Measurements from ENCODE around the gene ETS2.

The ETS2 gene

DNA sequence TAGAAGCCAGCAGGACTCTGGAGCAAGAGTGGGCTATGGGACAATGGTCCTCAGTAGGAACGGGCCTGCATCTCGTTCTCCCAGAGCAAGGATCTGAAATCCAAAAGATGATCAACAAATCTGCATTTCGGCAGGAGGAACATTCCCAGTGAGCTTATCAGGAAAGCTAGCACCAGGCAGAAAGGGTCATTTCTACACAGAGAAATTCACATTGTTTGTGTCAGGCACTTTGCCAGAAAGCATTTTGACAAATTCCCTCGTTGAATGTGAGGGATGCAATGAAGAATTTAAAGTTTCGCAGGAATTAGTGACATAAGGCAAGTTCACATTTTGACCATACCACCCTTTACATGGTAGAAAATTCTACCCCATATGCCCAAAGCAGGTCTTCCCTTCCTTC is 31.6 kb upstream of the ETS2 start:
- Mint-ChIP-seq H3K27ac (no peak overlapping the region), H3K4me1 (peaks cover 15% of the 10 kb centered on the region), H3K36me3 (ENCODE audit: low read depth) (peaks cover 3% of the 10 kb centered on the region), H3K27me3 (ENCODE audit: low read depth, poor library complexity) (peaks cover 8% of the 10 kb centered on the region), H3K9me3 (peaks cover 10% of the 10 kb centered on the region), H3K4me3 (no peak overlapping the region)
- no peak for DNase-seq
- TF ChIP-seq, protein P1, sequence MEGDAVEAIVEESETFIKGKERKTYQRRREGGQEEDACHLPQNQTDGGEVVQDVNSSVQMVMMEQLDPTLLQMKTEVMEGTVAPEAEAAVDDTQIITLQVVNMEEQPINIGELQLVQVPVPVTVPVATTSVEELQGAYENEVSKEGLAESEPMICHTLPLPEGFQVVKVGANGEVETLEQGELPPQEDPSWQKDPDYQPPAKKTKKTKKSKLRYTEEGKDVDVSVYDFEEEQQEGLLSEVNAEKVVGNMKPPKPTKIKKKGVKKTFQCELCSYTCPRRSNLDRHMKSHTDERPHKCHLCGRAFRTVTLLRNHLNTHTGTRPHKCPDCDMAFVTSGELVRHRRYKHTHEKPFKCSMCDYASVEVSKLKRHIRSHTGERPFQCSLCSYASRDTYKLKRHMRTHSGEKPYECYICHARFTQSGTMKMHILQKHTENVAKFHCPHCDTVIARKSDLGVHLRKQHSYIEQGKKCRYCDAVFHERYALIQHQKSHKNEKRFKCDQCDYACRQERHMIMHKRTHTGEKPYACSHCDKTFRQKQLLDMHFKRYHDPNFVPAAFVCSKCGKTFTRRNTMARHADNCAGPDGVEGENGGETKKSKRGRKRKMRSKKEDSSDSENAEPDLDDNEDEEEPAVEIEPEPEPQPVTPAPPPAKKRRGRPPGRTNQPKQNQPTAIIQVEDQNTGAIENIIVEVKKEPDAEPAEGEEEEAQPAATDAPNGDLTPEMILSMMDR (IDR thresholded peaks at IDR 0.05), result no peak

DNA sequence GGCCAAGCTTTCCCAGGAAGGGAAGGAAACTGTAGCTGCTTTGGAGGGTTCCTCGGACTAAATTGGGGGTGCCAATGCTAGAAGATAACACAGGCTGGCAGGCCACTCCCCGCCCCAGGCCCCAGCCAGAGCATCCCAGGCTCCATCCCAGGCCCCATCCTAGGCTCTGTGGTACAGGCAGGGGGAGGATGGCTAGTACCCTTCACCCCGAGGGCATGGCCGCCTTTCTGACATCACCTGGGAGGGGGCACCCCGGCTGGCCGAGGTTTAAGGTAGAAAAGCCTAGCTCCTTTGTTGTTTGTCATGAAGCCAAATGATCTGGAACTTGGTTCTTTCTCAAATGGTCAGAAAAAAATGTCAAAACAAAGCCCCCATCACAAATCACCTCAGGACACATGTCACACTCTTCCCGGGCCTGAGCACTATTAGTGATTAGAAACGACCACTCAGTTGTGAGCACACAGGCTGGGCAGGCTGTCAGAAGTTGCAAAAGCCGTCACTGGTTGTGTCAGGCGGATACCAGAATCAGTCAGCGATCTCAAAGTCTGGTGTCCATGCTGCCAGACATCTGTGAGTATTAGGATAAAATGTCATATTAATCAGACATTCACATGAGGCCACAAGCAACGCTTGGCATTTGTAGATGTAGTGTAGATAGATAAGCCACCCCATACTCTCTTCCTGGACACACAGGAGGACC is 31.0 kb upstream of the ETS2 start:
- peaks cover 4% of the 10 kb centered on the region for H3K36me3 Mint-ChIP-seq (ENCODE audit: low read depth)
- peaks cover 10% of the 10 kb centered on the region for H3K4me1 Mint-ChIP-seq
- TF ChIP-seq, protein P1 (IDR thresholded peaks at IDR 0.05), result no peak
- no peak overlapping the region for H3K4me3 Mint-ChIP-seq
- H3K27me3 Mint-ChIP-seq (ENCODE audit: low read depth, poor library complexity), result peaks cover 8% of the 10 kb centered on the region
- H3K9me3 Mint-ChIP-seq, result peaks cover 16% of the 10 kb centered on the region
- no peak for DNase-seq
- no peak overlapping the region for H3K27ac Mint-ChIP-seq

DNA sequence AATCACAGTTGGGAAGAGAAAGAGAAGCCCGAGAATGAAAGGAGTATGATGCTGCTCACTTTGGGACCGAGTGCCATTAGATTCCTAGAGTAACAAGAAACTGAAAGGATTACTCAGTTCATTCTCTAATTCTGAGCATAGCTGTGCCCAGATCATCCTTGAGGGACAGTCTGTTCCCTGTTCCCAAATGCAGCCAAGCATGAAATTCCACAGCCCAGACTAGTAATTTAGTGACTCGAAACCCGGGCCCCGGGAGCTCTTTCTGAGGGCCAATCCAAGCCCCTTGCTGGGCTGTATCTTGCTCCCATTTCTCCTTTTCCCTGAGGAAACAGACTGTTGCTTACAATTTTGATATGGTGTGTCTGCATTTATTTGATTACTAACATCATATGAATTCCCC is 30.0 kb upstream of the ETS2 start:
- TF ChIP-seq, protein P1 (IDR thresholded peaks at IDR 0.05), result no peak
- no peak for DNase-seq
- Mint-ChIP-seq H3K36me3 (ENCODE audit: low read depth) (peaks cover 4% of the 10 kb centered on the region), H3K9me3 (peaks cover 25% of the 10 kb centered on the region), H3K4me1 (peaks cover 10% of the 10 kb centered on the region), H3K27ac (no peak overlapping the region), H3K4me3 (no peak overlapping the region), H3K27me3 (ENCODE audit: low read depth, poor library complexity) (peaks cover 8% of the 10 kb centered on the region)

DNA sequence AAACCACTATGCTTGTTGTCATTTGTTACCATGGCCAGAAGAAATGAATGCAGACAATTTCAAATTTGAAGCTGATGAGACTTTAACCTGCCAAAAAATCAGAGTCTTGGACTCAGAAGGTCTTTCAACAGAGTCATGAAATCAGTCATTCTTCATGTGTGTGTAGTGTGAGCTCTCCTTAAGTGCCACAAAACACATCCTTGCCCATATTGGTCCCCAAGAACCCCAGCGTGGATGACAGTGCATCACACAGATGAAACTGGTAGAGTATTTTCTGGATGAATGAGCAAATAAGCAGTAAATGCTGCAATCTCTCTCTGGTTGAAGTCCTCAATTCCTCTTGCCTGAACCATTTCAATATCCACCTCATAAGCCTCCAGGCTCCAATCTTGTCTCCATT is 28.7 kb upstream of the ETS2 start:
- peaks cover 8% of the 10 kb centered on the region for H3K27me3 Mint-ChIP-seq (ENCODE audit: low read depth, poor library complexity)
- peaks cover 38% of the 10 kb centered on the region for H3K9me3 Mint-ChIP-seq
- no peak overlapping the region for H3K27ac Mint-ChIP-seq
- peaks cover 10% of the 10 kb centered on the region for H3K4me1 Mint-ChIP-seq
- TF ChIP-seq, protein P1 (IDR thresholded peaks at IDR 0.05), result no peak
- DNase-seq, result no peak
- no peak overlapping the region for H3K4me3 Mint-ChIP-seq
- H3K36me3 Mint-ChIP-seq (ENCODE audit: low read depth), result peaks cover 10% of the 10 kb centered on the region

DNA sequence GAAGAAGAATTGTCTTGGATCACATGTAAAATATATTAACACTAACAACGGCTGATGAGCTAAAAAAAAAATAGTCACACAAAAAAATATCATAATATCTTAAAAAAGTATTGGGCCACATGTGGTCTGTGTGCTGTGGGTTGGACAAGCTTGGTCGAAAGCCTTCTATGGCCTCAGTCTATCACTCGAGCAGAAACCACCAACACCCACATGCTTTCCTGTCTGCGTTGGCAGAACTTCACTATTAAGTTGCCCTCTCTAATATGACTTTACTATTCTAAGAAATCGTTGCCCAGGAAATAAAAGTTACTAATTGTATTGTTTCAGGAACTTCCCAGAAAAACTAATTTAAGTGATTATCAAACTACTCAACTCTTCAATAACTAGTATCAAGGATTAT is 28.2 kb upstream of the ETS2 start:
- Mint-ChIP-seq H3K27me3 (ENCODE audit: low read depth, poor library complexity) (peaks cover 8% of the 10 kb centered on the region), H3K27ac (no peak overlapping the region), H3K4me3 (no peak overlapping the region), H3K9me3 (peaks cover 43% of the 10 kb centered on the region), H3K4me1 (peaks cover 10% of the 10 kb centered on the region), H3K36me3 (ENCODE audit: low read depth) (peaks cover 13% of the 10 kb centered on the region)
- DNase-seq, result no peak
- TF ChIP-seq, protein P1 (IDR thresholded peaks at IDR 0.05), result no peak

DNA sequence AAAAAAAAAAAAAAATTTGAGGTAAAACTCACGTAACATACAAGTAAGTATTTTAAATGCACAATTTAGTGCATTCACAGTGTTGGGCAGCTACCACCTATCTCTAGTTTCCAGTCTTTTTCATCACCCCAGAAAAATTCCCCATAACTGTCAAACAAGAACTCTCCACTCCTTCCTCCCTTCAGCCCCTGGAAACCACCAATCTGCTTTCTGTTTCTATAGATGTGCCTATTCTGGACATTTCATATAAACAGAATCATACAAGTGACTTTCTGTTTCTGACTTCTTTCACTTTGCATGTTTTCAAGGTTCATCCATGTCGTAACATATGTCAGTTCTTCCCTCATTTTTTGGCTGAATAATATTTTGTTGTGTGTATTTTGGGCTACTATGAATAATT is 24.9 kb upstream of the ETS2 start:
- Mint-ChIP-seq H3K9me3 (peaks cover 57% of the 10 kb centered on the region), H3K36me3 (ENCODE audit: low read depth) (peaks cover 17% of the 10 kb centered on the region), H3K27ac (no peak overlapping the region), H3K4me3 (no peak overlapping the region), H3K4me1 (no peaks in the 10 kb centered on the region), H3K27me3 (ENCODE audit: low read depth, poor library complexity) (peaks cover 4% of the 10 kb centered on the region)
- DNase-seq, result no peak
- TF ChIP-seq, protein P1 (IDR thresholded peaks at IDR 0.05), result no peak

Data from nephron progenitor cell (in vitro differentiated cells).